Mesangial cell (primary cell): Measurements from ENCODE around the gene SGTA. TPM values are rescaled to one million over a fixed set of nuclear protein-coding genes. Genes with fewer than 3 reads are reported as not detected.

Experiments
- total RNA-seq: library from RNA; depleted of rRNA; stranded (reverse); fragments of >200 nt; gene quantifications from 2 replicates; pipeline ENCODE4 v1.2.3, GENCODE V29; 2015

Gene SGTA, protein sequence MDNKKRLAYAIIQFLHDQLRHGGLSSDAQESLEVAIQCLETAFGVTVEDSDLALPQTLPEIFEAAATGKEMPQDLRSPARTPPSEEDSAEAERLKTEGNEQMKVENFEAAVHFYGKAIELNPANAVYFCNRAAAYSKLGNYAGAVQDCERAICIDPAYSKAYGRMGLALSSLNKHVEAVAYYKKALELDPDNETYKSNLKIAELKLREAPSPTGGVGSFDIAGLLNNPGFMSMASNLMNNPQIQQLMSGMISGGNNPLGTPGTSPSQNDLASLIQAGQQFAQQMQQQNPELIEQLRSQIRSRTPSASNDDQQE
- total RNA-seq: 76.7 and 92.1 TPM in 2 replicates

GRCh38 chr19:2782936-2783780 lies at the start of gene SGTA:
TSS of gene SGTA (minus strand) at chr19:2783273. CDS start at chr19:2769068, 14,205 bp downstream.

GRCh38 chr19:2819540-2820111 lies 36.6 kb upstream of the SGTA start, which contains the start of gene ZNF554:
TSS of gene ZNF554 (plus strand) at chr19:2819868. CDS start at chr19:2820072, 204 bp downstream.

DNA sequence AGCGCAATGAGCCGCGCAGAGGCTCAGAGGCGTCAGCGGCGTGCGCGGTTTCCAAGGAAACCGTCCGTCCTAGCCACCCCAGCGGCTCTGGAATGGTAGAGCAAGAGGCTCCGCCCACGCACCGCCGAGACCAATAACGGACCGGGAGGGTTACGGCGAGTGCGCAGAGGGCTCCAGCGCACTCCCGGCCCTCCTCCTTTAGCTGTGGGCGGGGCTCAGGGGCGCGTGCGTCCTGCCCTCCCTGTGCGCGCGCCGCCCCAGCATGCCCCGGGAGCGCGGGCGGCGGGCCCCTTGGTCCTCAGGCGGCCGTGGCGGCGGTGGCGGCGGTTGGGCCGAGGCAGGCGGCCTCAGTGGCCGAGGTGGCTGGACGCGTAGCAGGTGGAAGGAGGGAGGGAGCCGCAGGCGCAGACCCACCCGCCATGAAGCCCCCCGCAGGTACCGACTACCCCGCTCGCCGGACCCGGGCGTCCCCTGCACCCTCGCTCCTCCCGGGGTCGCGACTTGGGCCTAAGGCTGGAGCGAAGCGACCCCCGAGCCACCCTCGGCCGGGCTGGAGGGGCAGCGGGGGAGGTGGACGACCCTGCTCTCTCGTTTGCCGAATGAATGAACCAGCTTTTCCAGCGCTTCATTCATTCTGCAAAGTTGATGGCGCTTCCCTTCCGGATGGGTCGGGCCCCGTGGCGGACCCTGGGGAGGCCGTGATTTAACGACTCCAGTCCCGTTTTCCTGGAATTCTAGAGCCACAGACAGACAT lies 2.3 kb upstream of the SGTA start, which contains the start of gene THOP1:
Gene THOP1 (plus strand): TSS at position 260 of the 754 bp plus-strand sequence. CDS start 160 bp downstream, at position 420.

DNA sequence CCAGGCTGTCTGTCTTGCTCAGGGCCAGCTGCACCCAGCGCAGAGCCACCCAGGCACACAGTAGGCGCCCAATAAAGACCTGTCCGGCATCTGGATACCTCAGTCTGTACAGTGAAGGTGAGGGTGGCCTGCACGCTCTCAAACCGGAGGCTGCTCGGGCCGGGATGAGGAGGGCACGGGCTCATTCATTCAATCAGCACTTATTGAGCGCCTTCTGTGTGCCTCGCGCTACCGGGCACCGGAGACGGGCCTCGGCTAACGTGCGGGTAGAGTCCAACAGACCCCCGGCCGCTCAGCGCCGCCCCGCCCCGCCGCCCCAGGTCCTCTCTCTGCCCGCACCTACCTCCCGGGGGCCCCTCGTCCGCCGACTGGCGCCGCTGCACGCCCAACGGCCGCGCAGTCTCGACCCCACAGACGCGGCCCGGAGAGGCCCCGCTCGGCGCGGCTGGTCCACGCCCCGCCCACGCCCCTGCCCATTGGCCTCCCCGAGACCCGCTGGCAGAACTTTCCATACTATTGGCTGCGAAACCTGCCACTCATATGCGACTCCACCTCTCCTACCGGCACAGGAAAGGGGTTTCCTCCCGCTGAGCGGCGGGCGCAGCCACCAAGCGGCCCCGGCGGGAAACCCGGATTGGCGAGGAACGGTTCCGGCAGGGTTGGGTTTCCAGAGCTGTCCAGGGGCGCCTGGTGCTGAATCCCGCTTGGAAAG lies 43.3 kb downstream of the SGTA start, which contains the start of gene SLC39A3:
Gene SLC39A3 (minus strand): TSS at position 416 of the 712 bp plus-strand sequence. CDS start 2,760 bp downstream, outside the sequence.

DNA sequence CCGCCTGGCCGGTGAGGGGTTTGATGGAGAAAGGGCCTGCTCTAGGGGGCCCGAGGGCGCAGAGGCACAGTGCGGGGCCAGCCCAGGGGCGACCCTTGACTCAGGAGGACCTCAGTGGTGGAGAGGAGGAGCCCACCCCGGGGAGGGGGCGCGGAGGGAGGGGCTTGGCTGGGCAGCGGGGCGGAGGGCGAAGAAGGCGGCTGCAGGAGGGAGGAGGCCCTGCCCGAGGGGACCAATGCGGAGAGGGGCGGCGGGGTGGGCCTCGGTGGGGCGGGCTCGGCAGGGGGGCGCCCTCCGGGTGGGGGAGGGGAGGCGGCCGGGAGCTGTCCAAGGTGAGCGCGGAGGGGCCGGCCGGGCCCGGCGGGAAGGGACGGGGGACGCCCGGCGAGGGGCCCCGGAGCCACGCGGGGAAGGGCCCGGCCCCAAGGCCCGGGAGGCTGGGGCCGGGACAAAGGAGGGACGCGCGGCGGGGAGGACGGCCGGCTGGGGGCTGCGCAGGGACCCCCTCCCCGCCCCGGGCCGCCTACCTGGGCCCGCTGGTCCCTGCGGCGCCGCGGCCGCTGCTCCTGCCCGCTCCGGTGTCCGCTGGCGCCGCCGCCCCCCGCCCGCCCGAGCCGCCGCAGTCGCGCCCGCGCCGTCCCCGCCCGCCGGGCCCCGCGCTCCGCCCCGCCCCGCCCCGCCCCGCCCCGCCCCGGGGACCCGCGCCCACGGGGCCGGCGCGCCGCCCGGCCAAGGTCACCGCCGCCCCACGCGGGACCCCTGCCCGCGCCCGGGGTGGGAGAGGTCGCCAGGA lies 62.1 kb downstream of the SGTA start, which contains the start of gene DIRAS1:
Gene DIRAS1 (minus strand): TSS at position 596 of the 793 bp plus-strand sequence. CDS start 3,566 bp downstream, outside the sequence.

Other genes with a start within 250 kb of the SGTA start
- under 0.01 and 1.1 TPM in 2 replicates for gene GNG7, start 80.6 kb downstream of the SGTA start, total RNA-seq
- 2.3 and 7.2 TPM in 2 replicates for gene DIRAS1, start 61.9 kb downstream of the SGTA start, total RNA-seq
- 38.9 and 51.1 TPM in 2 replicates for gene SLC39A3, start 43.3 kb downstream of the SGTA start, total RNA-seq
- 54.4 and 181 TPM in 2 replicates for gene THOP1, start 2.2 kb upstream of the SGTA start, total RNA-seq
- 0.98 and 2.9 TPM in 2 replicates for gene ZNF554, start 36.6 kb upstream of the SGTA start, total RNA-seq
- gene ZNF555, start 58.2 kb upstream of the SGTA start, total RNA-seq: 3.1 and 5.3 TPM in 2 replicates
- 0.16 TPM in 1 of 2 replicates, not detected in the other for gene ZNF556, start 84.1 kb upstream of the SGTA start, total RNA-seq
- 3.1 and 3.2 TPM in 2 replicates for gene ZNF57, start 117.7 kb upstream of the SGTA start, total RNA-seq
- gene ZNF77, start 161.7 kb upstream of the SGTA start, total RNA-seq: 1.6 and 4.1 TPM in 2 replicates
- 0.49 and 0.51 TPM in 2 replicates for gene TLE6, start 194.3 kb upstream of the SGTA start, total RNA-seq
- gene TLE2, start 246.0 kb upstream of the SGTA start, total RNA-seq: 0.16 and 5.6 TPM in 2 replicates